ENCODE results near the gene GJC2.
"Not testable (repeated sequence)": the region's sequence is repeated elsewhere in the genome, so short reads cannot be mapped to it uniquely, and the experiment has no call there.

GRCh38 chr1:228188249-228188648 lies 38.5 kb downstream of the GJC2 start:
- TF ChIP-seq JUN (IDR thresholded peaks at IDR 0.05); POLR2A (IDR thresholded peaks at IDR 0.05; ENCODE audit: low read length); CTCF (IDR thresholded peaks at IDR 0.05); HEYL (CRISPR knock-in tag; IDR thresholded peaks at IDR 0.05); POLR2AphosphoS2 (conservative IDR thresholded peaks at IDR 0.05; ENCODE audit: low read length); TFCP2L1 (CRISPR knock-in tag; IDR thresholded peaks at IDR 0.05): not testable (repeated sequence)

Measured in A549 (cell line).